ENCODE data around the gene MYBPH.

Gene MYBPH

GRCh38 chr1:203225071-203225470 lies 49.4 kb upstream of the MYBPH start (continued):
- no peak for TF ChIP-seq CREB5 (CRISPR knock-in tag; IDR thresholded peaks at IDR 0.05; ENCODE audit: low read depth)

GRCh38 chr1:203223012-203223775 lies 47.6 kb upstream of the MYBPH start:
- no peak for ATAC-seq
- TF ChIP-seq PPARA (CRISPR knock-in tag; IDR thresholded peaks at IDR 0.05; ENCODE audit: borderline replicate concordance): no peak

GRCh38 chr1:203219934-203220333 lies 44.3 kb upstream of the MYBPH start:
- TF ChIP-seq ARNTL (CRISPR knock-in tag; IDR thresholded peaks at IDR 0.05; ENCODE audit: borderline replicate concordance, low read depth) (no peak), ZC3H10 (CRISPR knock-in tag; IDR thresholded peaks at IDR 0.05) (no peak), CREB5 (CRISPR knock-in tag; IDR thresholded peaks at IDR 0.05; ENCODE audit: low read depth) (no peak), PPARA (CRISPR knock-in tag; IDR thresholded peaks at IDR 0.05; ENCODE audit: borderline replicate concordance) (no peak), ZNF8 (CRISPR knock-in tag; IDR thresholded peaks at IDR 0.05) (no peak), ZNF70 (CRISPR knock-in tag; IDR thresholded peaks at IDR 0.05) (no peak), GLIS3 (CRISPR knock-in tag; IDR thresholded peaks at IDR 0.05) (no peak), POU6F1 (CRISPR knock-in tag; IDR thresholded peaks at IDR 0.05; ENCODE audit: borderline replicate concordance, low read depth) (no peak), SNAI2 (CRISPR knock-in tag; IDR thresholded peaks at IDR 0.05) (no peak)

GRCh38 chr1:203219171-203219570 lies 43.5 kb upstream of the MYBPH start:
- no peak for ATAC-seq
- no peak for TF ChIP-seq ZFP30 (CRISPR knock-in tag; IDR thresholded peaks at IDR 0.05)

More at GRCh38 chr1:203219934-203220333, 44.3 kb upstream of the MYBPH start:
- ATAC-seq: no peak

GRCh38 chr1:203217668-203218067 lies 42.0 kb upstream of the MYBPH start:
- TF ChIP-seq SNAI2 (CRISPR knock-in tag; IDR thresholded peaks at IDR 0.05) (no peak), POU6F1 (CRISPR knock-in tag; IDR thresholded peaks at IDR 0.05; ENCODE audit: borderline replicate concordance, low read depth) (no peak), GLIS3 (CRISPR knock-in tag; IDR thresholded peaks at IDR 0.05) (no peak), TSHZ2 (CRISPR knock-in tag; IDR thresholded peaks at IDR 0.05) (no peak), CSDC2 (CRISPR knock-in tag; IDR thresholded peaks at IDR 0.05) (no peak), ESRRG (CRISPR knock-in tag; IDR thresholded peaks at IDR 0.05) (no peak), ARNTL (CRISPR knock-in tag; IDR thresholded peaks at IDR 0.05; ENCODE audit: borderline replicate concordance, low read depth) (no peak), PPARA (CRISPR knock-in tag; IDR thresholded peaks at IDR 0.05; ENCODE audit: borderline replicate concordance) (no peak), TOX (CRISPR knock-in tag; IDR thresholded peaks at IDR 0.05; ENCODE audit: borderline replicate concordance) (no peak), ZNF565 (CRISPR knock-in tag; conservative IDR thresholded peaks at IDR 0.05; ENCODE audit: low read depth) (no peak), PATZ1 (CRISPR knock-in tag; IDR thresholded peaks at IDR 0.05; ENCODE audit: borderline replicate concordance) (no peak), OSR1 (CRISPR knock-in tag; IDR thresholded peaks at IDR 0.05) (no peak), ZFP30 (CRISPR knock-in tag; IDR thresholded peaks at IDR 0.05) (no peak), CREB5 (CRISPR knock-in tag; IDR thresholded peaks at IDR 0.05; ENCODE audit: low read depth) (no peak), ZNF70 (CRISPR knock-in tag; IDR thresholded peaks at IDR 0.05) (no peak), CSRNP3 (CRISPR knock-in tag; IDR thresholded peaks at IDR 0.05) (no peak)
- ATAC-seq: no peak
